ENCODE data around the gene ST6GALNAC4.
A peak's percentile ranks its signal among the peaks of the same experiment; 100 is the strongest.

ST6GALNAC4 gene

GRCh38 chr9:127868278-127868902 lies 48.5 kb downstream of the ST6GALNAC4 start:
- no peak for DNase-seq

- DNase-seq = no peak
Observed at GRCh38 chr9:127867356-127868277, 49.2 kb downstream of the ST6GALNAC4 start.

GRCh38 chr9:127866535-127866934 lies 50.3 kb downstream of the ST6GALNAC4 start:
- no peak for DNase-seq

GRCh38 chr9:127865645-127866464 lies 51.0 kb downstream of the ST6GALNAC4 start:
- peak in 3 of 6 experiments; percentile 45 to 51 (median 50) for DNase-seq

- DNase-seq = no peak
Observed at GRCh38 chr9:127863191-127863621, 53.6 kb downstream of the ST6GALNAC4 start.

- DNase-seq = peak in 5 of 6 experiments; percentile 16 to 48 (median 29)
Observed at GRCh38 chr9:127862075-127863011, 54.5 kb downstream of the ST6GALNAC4 start.

GRCh38 chr9:127860779-127861178 lies 56.1 kb downstream of the ST6GALNAC4 start:
- DNase-seq = no peak

GRCh38 chr9:127860260-127860659 lies 56.6 kb downstream of the ST6GALNAC4 start:
- DNase-seq = no peak

- no peak for DNase-seq
Observed at GRCh38 chr9:127858041-127858512, 58.8 kb downstream of the ST6GALNAC4 start.

Data from stimulated activated naive CD4-positive, alpha-beta T cell (primary cell).